Measurements from ENCODE around the gene CLINT1. TPM values are rescaled to one million over a fixed set of nuclear protein-coding genes. Genes with fewer than 3 reads are reported as not detected.

Gene CLINT1
- total RNA-seq, 1 experiment from 2014 or later = 214 TPM

- CTCF ChIA-PET = no interaction called here
- Mint-ChIP-seq H3K4me1 (ENCODE audit: low read depth, unreplicated experiment) (peaks cover 22% of the 10 kb centered on the region), H3K9me3 (ENCODE audit: low read depth, unreplicated experiment) (no peaks in the 10 kb centered on the region), H3K36me3 (ENCODE audit: insufficient read depth, unreplicated experiment) (peaks cover 37% of the 10 kb centered on the region), H3K27me3 (ENCODE audit: unreplicated experiment) (no peaks in the 10 kb centered on the region), H3K4me3 (ENCODE audit: low read depth, unreplicated experiment) (peak overlapping the region; percentile 82), H3K27ac (ENCODE audit: unreplicated experiment) (no peak overlapping the region)
- DNase-seq = no peak
- TF ChIP-seq CTCF (IDR thresholded peaks at IDR 0.05; ENCODE audit: unreplicated experiment) = no peak
- BruUV-seq (replicated peaks) = no TSS peak
- intact Hi-C loops (cut with micrococcal nuclease; ENCODE audit: unreplicated experiment) = loop anchor here (10.0 kb wide), 1 partner anchor 490 kb away; no protein-coding TSS in a partner anchor
Measured at GRCh38 chr5:157745041-157745456, 113.9 kb downstream of the CLINT1 start.

GRCh38 chr5:157744051-157745011 is 114.6 kb downstream of the CLINT1 start:
- H3K4me3 Mint-ChIP-seq (ENCODE audit: low read depth, unreplicated experiment) = peak overlapping the region; percentile 82
- no peaks in the 10 kb centered on the region for H3K27me3 Mint-ChIP-seq (ENCODE audit: unreplicated experiment)
- peaks cover 37% of the 10 kb centered on the region for H3K36me3 Mint-ChIP-seq (ENCODE audit: insufficient read depth, unreplicated experiment)
- H3K4me1 Mint-ChIP-seq (ENCODE audit: low read depth, unreplicated experiment) = peaks cover 22% of the 10 kb centered on the region
- intact Hi-C loops (cut with micrococcal nuclease; ENCODE audit: unreplicated experiment) = loop anchor here (10.0 kb wide), 1 partner anchor 490 kb away; no protein-coding TSS in a partner anchor
- no peaks in the 10 kb centered on the region for H3K9me3 Mint-ChIP-seq (ENCODE audit: low read depth, unreplicated experiment)
- CTCF ChIA-PET = interaction anchor here (1.0 to 1.5 kb wide), 5 partner anchors 13 to 416 kb away, joined by 3 to 13 read pairs (median 4); partner anchors contain the start of gene THG1L
- DNase-seq = no peak
- TF ChIP-seq CTCF (IDR thresholded peaks at IDR 0.05; ENCODE audit: unreplicated experiment) = no peak
- H3K27ac Mint-ChIP-seq (ENCODE audit: unreplicated experiment) = peak overlapping the region; percentile 88
- BruUV-seq (replicated peaks) = no TSS peak

- Mint-ChIP-seq H3K4me1 (ENCODE audit: low read depth, unreplicated experiment) (peaks cover 22% of the 10 kb centered on the region), H3K9me3 (ENCODE audit: low read depth, unreplicated experiment) (no peaks in the 10 kb centered on the region), H3K27ac (ENCODE audit: unreplicated experiment) (peak within 1 kb of the TSS; percentile 88), H3K27me3 (ENCODE audit: unreplicated experiment) (no peaks in the 10 kb centered on the region), H3K36me3 (ENCODE audit: insufficient read depth, unreplicated experiment) (peaks cover 37% of the 10 kb centered on the region), H3K4me3 (ENCODE audit: low read depth, unreplicated experiment) (peak within 1 kb of the TSS; percentile 82)
- CTCF ChIA-PET = interaction anchor here (0.6 to 1.5 kb wide), 9 partner anchors 12 to 417 kb away, joined by 3 to 13 read pairs (median 4); partner anchors contain the start of gene THG1L
- intact Hi-C loops (cut with micrococcal nuclease; ENCODE audit: unreplicated experiment) = loop anchor here (1.0 to 10.0 kb wide), 4 partner anchors 74 to 594 kb away; no protein-coding TSS in a partner anchor
- no TSS peak for BruUV-seq (replicated peaks)
- peak; percentile 95 for DNase-seq
- TF ChIP-seq CTCF (IDR thresholded peaks at IDR 0.05; ENCODE audit: unreplicated experiment) = peak; percentile 100
Measured at GRCh38 chr5:157743163-157744050, 115.5 kb downstream of the CLINT1 start, which contains the start of gene LSM11. TSS of gene LSM11 (plus strand) at chr5:157743712. CDS start at chr5:157743751, 39 bp downstream.

- peaks cover 22% of the 10 kb centered on the region for H3K4me1 Mint-ChIP-seq (ENCODE audit: low read depth, unreplicated experiment)
- no peak for DNase-seq
- no peak overlapping the region for H3K4me3 Mint-ChIP-seq (ENCODE audit: low read depth, unreplicated experiment)
- intact Hi-C loops (cut with micrococcal nuclease; ENCODE audit: unreplicated experiment) = loop anchor here (10.0 kb wide), 1 partner anchor 486 kb away; no protein-coding TSS in a partner anchor
- CTCF ChIA-PET = interaction anchor here (0.7 kb wide), 1 partner anchor 1111 kb away, joined by 3 read pairs; no protein-coding TSS in a partner anchor
- no peak for TF ChIP-seq CTCF (IDR thresholded peaks at IDR 0.05; ENCODE audit: unreplicated experiment)
- peaks cover 37% of the 10 kb centered on the region for H3K36me3 Mint-ChIP-seq (ENCODE audit: insufficient read depth, unreplicated experiment)
- no peak overlapping the region for H3K27ac Mint-ChIP-seq (ENCODE audit: unreplicated experiment)
- H3K9me3 Mint-ChIP-seq (ENCODE audit: low read depth, unreplicated experiment) = no peaks in the 10 kb centered on the region
- BruUV-seq (replicated peaks) = no TSS peak
- no peaks in the 10 kb centered on the region for H3K27me3 Mint-ChIP-seq (ENCODE audit: unreplicated experiment)
Measured at GRCh38 chr5:157741131-157741530, 117.8 kb downstream of the CLINT1 start.
